Breast epithelium (tissue), 3 donors: ENCODE measurements around the gene RNF126.

Experiments
- POLR2A ChIP-seq: fragments of 450-650 bp; IDR thresholded peaks from one replicate; pipeline ENCODE4 v1.6.1; 2016; ENCODE audit warnings: antibody characterized with exemption, mild to moderate bottlenecking, moderate library complexity
- TF ChIP-seq, protein P1 (sequence below), 3 donors: fragments of 450-650 bp; IDR thresholded peaks; one replicate each; pipeline ENCODE4 v1.5.1; 2016 to 2017; ENCODE audit warnings: antibody characterized with exemption in 3 of 3, mild to moderate bottlenecking in 3 of 3, moderate library complexity in 3 of 3

DNA sequence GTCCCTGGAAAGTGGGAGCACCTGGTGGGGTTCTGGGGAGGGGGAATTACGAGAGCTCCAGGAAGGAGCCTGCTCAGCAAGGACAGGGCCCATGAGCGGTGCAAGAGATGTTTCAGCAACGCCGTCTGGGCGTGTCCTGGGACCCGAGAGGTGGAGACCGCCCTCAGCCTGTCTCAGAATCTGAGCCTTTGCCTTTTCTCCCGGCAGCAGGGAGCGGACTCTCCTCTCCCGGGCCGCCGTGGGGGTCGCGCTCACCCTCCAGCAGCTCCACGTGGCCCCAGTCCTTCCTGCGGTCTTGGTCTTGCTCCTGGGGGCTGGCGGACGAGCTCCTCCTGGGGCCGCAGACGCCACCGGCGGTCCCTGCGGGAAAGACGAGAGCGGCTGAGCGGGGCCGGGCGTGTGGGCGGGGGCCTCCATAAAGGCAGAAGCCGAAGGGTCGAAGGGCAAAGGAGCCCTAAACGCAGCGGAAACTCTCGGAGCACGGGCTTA is 30.4 kb downstream of the RNF126 start:
- TF ChIP-seq, protein P1, sequence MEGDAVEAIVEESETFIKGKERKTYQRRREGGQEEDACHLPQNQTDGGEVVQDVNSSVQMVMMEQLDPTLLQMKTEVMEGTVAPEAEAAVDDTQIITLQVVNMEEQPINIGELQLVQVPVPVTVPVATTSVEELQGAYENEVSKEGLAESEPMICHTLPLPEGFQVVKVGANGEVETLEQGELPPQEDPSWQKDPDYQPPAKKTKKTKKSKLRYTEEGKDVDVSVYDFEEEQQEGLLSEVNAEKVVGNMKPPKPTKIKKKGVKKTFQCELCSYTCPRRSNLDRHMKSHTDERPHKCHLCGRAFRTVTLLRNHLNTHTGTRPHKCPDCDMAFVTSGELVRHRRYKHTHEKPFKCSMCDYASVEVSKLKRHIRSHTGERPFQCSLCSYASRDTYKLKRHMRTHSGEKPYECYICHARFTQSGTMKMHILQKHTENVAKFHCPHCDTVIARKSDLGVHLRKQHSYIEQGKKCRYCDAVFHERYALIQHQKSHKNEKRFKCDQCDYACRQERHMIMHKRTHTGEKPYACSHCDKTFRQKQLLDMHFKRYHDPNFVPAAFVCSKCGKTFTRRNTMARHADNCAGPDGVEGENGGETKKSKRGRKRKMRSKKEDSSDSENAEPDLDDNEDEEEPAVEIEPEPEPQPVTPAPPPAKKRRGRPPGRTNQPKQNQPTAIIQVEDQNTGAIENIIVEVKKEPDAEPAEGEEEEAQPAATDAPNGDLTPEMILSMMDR (IDR thresholded peaks at IDR 0.05): no peak
- TF ChIP-seq POLR2A: no peak
